Limb (tissue), 2 donors: ENCODE results near the gene DENND1A.

Experiments used
- DNase-seq, 2 donors: peaks; one replicate each; pipeline ENCODE4 v3.0.0-alpha.2; 2016; ENCODE audit errors: extremely low spot score in 2 of 2

Gene DENND1A

DNA sequence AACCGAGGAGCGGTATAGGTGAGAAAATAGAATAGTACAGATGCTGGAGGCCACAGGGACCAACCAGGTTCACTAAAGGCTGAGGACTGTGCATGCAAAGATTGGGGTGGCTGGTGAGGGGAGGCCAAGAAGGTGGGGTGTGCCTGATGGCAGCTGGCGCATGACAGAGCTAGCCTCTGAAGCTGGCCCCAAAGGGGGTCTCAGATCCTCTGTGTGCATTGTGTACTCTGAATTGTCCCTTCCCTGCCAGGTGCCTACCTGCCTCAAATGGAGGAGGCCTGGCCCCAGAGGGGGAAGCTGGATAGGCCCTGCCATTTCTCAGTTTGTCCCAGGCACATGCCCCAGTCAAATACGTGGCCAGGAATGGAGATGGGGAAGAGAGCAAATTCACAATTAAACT lies 510.8 kb downstream of the DENND1A start:
- DNase-seq: no peak

DNA sequence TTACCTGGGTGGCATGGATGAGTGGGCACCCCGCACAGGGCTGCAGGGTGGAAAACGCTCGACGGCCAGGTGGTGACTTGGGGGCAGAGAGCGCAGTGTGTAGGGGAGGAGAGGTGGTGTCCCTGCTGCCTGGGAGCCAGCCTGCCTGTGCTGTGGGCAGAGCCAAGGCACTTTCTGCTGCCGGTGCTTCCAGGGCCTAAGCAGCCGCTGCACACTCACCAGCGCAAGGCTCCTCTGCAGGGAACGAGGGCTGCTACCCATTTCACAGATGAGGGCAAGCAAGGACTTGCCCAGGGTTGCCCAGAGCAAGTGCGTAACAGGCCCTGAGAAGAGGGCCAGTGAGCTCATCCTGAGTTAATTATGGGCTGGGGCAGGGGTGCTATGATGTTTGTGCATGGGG lies 511.4 kb downstream of the DENND1A start:
- no peak for DNase-seq

DNA sequence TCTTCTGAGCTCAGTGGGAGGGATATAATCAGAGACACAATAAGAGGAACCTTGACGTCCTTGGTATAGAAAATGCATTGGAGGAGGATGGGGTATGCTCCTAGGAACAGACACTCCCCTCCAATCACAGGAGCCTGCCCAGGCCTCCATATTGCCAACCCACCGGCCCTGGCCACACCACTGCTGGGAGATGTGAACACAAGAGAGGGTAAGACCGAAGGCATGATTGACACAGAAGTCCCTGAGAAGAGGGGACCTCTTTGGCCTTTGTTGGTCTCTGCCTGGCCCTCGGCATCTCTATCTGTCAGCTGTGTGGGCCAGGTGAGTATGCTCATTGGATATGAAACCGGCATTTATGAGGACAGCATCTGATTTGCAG lies 511.9 kb downstream of the DENND1A start:
- DNase-seq: no peak

DNA sequence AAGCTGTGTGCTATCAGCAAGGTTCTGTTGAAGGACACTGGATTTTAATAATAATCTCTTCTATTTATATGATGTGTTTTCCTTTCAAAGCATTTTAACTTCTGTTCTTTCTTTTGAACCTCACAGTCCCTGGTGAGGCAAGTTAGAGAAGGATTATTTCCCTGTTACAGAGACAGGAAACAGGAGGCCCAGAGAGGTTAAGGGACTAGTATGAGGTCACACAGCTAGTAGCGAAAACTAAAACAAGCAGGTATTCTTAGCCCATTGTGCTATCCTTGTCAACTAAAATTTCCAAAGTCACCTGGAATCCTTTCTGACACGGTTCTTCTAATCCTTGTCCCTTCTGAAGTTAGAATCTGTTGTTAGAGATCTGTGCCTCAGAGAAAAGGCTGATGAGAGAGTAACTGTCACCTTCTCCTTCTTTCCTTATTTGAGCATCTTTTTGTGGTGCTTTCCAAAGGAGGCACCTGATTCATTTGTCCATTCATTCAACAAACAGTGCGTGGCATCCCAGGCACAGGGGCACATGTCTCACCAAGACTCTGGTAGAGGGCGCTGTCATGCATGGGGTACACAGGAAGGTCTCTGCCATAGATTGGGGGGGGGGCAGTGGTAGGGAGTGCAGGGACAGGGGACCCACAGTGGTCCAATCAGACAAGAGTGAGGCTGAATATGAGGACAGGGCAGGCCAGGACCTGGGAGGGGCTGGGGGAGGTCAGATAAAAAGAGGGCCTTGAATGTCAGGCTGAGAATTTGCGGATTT lies 512.5 kb downstream of the DENND1A start:
- no peak for DNase-seq

DNA sequence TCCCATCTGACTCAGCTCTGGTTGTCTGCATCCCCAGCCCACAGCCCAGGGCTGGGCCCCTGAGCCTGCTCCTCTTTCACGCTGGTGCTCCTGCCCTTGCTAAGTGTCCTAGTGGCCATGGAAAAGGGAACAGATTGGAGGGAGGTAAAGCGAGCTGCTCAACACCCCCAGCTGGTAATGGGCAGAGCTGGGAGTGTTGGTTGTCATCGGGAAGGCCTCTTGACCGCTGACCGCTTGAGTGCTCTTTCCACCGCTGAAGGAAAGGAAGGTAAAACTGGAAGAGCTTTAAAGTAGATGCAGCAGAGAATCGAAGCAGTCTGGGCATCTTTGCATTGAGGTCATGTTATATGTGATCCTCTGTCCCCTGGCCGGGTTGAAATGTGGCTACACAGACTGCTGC lies 513.8 kb downstream of the DENND1A start:
- DNase-seq: no peak

DNA sequence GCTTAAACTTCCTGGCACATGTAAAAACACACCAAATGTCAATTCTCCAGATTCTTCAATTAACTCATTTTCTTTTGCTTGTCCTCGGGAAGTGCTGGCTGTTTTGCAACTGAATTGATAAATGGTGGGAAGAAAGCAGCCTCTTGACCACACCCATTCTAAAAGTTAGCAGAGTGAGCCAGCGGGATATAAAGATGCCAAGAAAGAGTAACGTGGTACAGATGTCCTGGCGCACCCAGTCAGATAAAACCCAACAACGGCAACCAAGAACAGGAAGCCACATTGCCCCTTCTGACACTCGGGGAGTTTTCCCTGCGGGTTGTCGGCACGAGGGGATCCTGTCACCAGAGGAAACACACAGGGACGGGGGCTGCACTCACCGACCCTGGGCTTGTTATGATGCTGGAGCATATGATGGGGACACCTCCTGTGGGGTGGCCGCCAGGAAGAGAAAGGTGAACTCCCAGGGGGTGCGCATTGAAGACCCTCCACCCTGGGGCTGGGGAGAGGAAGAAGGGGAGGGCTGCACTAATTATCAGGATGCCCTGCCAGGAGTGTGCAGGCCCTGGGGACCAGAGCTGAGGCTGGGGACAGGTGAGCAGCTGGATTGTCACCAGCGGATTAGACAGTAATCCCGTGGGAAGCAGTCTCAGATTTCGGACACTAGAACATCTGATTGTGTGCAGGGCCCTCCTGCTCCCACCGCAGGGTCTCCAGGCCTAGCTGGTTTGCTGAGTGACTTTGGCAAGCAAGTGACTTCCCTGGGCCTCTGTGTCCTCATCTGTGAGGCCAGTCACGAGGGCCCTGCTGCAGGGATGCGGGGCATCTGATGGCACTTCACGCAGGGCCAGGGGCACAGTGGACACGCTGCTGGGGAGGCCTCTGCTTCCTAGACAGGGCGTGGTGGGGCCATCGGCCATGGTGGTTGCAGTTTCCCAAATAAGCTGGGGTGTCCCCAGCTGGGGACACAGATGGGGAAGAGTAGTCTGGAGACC lies 514.7 kb downstream of the DENND1A start:
- DNase-seq: no peak

DNA sequence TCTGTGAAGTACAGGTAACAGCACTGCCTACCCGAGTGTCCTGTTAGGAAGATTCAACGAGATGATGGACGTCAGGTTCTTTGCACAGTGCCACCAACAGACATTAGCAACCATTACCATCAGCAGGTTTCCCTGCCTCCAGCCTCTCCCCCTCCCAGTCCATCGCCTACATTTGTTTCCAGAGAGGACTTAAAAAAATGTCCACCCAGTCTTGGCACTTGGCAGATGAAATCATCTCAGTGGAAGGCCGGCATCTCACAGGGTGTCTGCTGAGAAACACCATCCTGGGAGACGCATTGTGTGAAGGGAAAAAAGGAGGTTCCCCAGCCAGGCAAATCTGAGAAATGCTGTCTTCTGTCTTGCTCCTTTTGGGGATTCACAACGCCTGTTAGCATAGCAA lies 515.7 kb downstream of the DENND1A start:
- no peak for DNase-seq

DNA sequence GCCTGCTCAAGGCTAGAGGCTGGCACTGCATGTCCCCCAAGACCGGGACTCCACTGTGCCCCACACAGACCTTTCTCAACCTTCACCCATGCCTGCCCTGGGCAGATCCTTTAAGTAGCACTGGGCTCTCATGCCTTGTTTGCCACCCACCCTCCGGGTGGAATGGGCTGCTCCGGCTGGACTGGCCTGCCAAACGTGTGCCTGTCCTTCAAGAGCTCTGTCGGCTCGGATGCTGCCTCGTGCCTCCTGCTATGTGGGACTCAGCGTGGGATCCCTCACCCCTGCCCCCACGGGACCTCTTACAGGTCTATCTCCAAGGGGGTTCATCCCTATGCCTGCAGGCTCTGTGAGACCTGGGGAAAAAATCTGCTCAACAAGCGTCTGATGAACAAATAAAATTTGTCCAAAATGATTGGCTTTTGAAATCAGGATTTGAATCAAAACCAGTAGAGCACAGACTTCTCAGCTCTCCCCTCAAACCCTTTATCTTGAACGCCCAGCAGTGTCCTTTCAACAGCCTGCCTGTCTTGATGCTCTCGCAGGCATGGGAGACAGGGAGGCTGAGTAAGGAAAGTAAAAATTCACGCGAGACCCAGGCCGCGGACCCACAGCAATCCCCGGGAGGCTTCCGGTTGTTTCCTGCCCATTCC lies 517.6 kb downstream of the DENND1A start:
- DNase-seq: no peak

DNA sequence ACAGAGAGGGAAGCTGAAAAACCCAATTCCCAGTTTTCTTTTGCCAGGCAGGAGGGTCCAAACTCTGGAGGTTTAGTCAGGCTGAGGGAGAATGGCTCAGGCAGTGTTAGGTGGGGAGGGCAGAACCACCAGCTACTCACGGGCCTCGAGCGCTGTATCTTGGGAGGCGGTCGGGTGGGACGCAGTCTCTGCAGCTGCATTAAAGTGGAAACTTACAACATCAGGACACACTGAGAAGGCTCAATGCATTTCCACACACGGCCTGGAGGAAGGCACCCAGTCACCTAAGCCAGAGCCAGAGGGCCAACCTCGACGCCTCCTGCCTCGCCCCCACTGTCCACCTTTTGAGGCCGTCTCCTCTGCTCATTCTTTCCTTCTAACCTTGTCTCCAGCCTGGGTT lies 518.3 kb downstream of the DENND1A start:
- DNase-seq: no peak

DNA sequence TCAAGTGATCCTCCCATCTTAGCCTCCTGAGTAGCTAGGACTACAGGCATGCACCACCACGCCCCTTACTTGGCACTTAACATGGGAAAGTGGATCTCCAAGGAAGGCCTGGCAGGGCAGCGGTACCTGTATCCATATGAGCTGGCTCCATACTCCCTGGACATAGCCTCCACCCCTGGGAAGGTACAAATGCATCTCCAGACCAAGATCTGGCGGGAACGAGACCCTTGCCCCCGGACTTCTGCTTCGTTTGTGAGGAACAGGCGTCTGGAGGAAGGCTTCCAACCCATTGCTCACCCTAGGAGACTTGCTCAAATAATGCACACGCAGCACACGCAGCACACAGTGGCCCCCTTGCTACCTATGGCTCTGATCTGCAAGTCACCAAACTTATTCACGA lies 518.7 kb downstream of the DENND1A start:
- no peak for DNase-seq

DNA sequence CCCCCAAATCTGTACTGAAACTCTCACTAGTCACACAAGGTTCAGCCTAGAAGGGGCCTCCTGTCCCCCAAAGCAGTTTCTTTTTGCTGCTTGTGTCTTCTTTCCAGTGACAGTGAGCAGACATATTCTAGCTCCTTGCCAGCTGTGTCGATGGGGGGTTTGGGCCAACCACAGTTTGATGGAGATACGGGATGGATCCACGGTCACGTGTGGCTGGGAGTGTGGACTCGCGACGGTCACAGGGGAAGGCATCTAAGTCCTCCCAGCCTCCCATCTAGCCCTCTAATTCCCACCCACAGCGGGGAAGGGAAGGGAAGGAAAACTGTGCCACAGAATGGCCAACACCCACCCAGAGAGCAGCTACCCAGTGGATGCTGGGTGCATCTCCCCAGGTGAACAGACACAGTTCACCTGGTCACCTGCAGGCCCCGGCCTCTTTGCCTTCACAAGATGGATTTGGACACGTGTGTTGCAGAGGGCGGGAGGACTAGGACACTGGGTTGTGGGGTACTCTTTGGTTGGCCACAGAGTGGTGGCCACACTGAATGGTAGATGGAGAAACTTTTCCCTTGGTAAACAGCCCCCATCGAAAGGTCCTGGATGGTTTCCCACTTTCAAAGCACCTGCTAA lies 519.5 kb downstream of the DENND1A start:
- no peak for DNase-seq

DNA sequence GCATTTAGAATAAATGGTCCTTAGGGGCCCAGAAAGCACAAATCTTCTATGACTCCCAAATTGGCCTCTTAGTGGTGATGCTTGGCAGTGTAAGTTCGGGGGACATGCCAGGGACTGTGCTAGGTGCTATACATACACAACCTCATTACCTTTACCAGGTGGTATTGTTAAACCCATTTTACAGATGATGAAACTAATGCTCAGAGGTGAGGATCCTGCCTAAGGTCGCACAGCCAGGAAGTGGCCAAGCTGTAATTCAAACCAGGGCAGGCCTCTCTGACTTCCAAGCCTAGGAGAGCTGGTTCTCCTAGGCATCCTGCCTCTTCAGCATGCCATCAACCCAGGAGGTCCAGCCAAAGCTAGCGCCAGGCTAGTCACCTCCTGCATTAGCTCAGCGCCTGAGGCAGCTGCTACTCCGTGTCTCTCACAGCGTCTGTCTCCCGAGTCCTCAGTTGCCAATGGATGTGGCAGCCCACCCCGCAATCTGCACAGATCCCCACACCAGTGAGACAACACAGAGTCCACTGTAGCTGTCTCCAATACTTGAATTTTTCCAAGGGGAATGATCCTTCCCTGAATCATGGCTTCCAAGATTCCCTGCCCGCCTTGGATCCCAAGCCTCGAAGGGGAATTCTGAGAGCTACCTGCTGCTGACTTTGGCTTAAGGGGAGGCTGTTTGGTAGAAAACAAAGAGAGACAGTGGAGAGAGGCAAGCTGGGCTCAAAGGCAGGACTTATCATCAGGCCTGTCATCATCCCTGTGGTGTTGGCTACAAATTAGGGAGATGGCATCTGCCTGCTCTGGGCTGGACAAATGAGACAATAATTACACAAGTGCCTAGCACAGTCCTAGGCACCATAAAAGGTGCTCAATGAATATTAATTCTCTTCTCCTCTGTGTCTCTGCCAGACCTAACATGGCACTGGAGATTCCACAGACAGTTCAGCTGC lies 521.3 kb downstream of the DENND1A start:
- DNase-seq: no peak

DNA sequence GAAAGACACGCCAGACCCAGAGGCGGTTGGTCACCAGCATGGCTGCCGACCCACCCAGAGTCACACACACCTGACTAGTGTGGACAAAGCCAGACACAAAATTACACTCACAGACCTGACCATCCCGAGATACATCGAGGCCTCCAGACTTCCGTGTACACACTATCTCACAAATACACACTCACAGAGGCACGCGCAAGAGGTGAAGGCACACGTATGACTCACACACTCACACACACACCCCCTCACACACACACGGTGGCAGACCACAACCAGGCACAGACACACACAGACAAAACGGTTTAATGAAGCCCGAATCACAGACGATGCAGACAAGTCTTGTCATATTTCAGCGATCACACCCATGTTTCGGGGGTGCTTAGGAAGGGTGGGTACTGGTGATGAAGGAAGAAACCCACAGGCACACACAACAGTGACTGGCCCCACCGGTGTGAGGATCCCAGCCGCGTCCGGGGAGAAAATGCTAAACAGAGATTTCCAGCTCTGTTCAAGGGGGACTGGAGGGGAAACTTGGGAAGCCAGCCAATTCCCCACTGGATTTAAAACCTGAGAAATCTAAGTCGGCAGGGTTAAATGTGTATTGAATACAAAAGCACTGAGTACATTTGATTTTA lies 522.6 kb downstream of the DENND1A start:
- DNase-seq: peak in 1 of 2 donors; percentile 67

DNA sequence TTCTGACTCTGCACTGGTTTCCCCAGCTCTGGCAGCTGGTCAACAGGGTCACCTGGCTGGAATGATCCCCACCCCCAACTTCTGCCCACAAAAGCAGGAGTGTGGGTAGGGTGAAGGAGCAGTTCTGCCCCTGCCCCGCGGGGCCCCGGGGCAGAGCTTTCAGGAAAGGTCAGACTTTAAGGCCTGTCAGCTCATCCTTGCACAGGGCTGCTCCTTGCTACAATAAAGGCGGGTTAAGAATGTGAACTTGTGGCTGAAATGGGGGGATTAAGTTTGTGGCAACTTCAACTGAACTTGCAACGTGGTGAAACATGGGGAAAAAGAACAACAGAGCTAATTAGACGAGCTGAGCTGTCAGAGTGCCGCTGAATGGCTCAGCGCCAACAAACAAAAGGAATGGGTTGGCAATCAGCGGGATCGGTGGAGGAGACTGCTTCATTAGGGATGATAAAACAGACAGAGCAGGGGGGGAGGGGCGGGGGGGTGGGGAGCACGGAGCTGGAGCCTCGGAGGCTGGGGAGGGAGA lies 523.2 kb downstream of the DENND1A start:
- peak in 1 of 2 donors; percentile 62 for DNase-seq

DNA sequence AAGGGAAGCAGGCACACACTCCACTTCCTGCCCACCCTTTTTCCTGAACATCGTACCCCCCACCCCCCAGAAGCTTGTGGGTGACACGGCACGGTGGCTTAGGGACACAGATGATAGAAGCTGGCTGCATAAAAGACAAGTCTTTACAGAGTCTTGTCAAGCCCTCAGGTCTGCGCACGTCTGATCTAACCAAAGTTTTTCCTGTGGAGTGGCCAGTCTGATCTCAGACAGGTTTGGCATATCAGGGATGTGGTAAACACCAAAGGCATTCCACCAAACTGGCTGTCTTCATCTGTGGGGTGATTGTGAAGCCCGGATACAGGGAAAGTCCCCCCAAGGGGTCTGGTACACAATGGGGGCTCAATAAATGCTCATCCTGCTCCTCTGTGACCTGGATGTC lies 523.9 kb downstream of the DENND1A start:
- no peak for DNase-seq

DNA sequence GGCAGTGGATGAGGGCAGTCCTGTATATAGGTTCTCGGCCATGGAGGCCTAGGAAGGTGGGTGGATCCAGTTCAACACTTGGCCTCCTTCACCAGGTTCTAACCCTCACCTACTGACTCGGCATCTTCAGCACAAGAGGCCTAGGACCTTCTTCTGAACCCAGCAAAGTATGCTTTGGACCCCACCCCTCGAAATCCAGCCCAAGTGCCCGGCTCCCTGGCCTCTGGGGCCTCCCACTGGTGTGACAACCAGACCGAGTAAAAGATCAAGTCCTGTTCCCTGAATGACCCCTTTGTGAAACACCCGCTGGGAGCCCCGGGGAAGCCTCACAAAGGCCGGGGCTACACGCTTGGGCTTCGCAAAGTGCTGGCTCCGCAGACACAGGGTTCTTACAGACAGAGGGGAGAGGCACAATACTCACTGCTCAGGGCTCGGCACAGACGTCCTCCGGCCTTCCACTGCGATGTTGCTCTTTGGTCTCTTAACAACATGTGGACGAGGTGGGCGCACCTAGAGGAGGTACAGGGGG lies 526.9 kb downstream of the DENND1A start:
- DNase-seq: no peak

DNA sequence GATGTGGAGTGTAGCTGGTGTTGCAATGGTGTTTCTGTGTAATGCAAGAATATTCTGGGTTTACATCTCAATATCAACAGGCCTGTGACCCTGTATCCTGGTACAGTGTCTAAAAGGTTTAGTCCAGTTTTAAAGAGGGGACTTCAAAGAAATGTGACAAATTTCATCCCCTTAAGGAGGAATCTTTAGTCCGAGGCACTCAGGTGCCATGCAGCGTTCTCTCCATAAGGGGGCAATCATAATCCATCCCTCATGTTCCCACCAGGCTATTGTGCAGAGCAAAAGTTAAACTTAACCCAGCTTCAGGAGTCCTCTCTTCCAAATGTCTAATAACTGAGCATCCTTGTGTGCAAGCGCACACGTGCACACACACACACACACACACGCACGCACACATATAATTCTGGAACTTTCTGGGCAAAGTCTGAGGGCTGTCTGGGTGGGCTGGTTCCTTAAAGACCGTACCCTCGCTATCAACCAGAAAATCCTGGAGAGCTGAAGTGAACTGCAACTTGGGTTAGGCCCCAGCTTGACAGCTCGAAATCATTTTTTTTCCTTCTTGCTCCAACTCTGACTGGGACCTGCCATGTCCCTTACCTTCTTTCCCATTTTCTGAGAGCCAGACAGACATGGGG lies 527.9 kb downstream of the DENND1A start:
- DNase-seq: peak; percentile 68 to 71

DNA sequence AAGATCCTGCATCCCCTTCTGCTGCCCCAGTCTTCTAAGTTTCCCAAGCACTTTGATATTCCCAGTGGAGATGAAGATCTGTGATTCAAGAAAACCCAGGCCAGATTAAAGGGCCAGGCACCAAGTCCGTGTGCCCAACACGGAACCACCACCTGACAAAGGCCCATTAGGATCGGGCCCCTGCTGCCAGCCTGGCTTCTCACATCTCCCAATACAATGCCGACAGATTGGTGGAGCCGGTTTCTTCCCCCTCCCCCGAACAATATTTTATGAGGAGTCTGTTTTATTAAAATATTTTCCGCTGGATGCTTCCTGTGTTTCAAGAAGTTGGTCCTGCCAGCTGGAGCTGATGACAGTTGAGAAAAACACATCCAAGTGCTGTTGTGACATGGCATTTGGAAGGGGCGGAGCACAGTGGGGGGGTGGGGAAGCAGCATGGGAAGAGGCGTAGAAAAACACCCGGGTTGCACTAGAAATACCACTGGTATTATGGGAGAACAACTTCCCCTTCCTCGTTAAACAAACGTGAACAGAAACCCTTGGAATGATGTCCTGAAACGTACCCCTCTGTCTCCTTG lies 528.9 kb downstream of the DENND1A start:
- DNase-seq: no peak
